Mucosa of stomach (tissue), 1 donor: ENCODE results near the gene KCTD3.

Experiments used
- H3K27me3 ChIP-seq: one replicate; pipeline ENCODE4 v1.7.0; 2013; ENCODE audit warnings: mild to moderate bottlenecking, low read length; ENCODE audit not compliant: control insufficient read depth, insufficient read depth
- H3K36me3 ChIP-seq: one replicate; pipeline ENCODE4 v1.7.0; 2013; ENCODE audit warnings: low read length; ENCODE audit not compliant: control insufficient read depth, insufficient read depth
- H3K4me1 ChIP-seq: one replicate; pipeline ENCODE4 v1.7.0; 2013; ENCODE audit warnings: mild to moderate bottlenecking, low read length; ENCODE audit not compliant: control insufficient read depth, insufficient read depth
- H3K4me3 ChIP-seq: one replicate; pipeline ENCODE4 v1.7.0; 2013; ENCODE audit warnings: low read length
- H3K9ac ChIP-seq: one replicate; pipeline ENCODE4 v1.7.0; 2013; ENCODE audit warnings: mild to moderate bottlenecking, low read length, moderate library complexity
- H3K9me3 ChIP-seq: one replicate; pipeline ENCODE4 v1.7.0; 2013; ENCODE audit warnings: mild to moderate bottlenecking, low read length, moderate library complexity; ENCODE audit not compliant: control insufficient read depth
- donor health status: Pancreatic carcinoma.

The KCTD3 gene

GRCh38 chr1:215566556-215567490 is at the start of gene KCTD3:
KCTD3 (plus strand) TSS chr1:215567304; CDS start chr1:215567686, 382 bp downstream.
- H3K36me3 ChIP-seq: no peaks in the 10 kb centered on the region
- peak within 1 kb of the TSS; percentile 81 for H3K9ac ChIP-seq
- H3K4me1 ChIP-seq: peaks cover 16% of the 10 kb centered on the region
- H3K27me3 ChIP-seq: no peaks in the 10 kb centered on the region
- H3K9me3 ChIP-seq: no peaks in the 10 kb centered on the region
- H3K4me3 ChIP-seq: peak within 1 kb of the TSS; percentile 60

- H3K27me3 ChIP-seq: no peaks in the 10 kb centered on the region
- no peaks in the 10 kb centered on the region for H3K9me3 ChIP-seq
- H3K36me3 ChIP-seq: no peaks in the 10 kb centered on the region
- no peak overlapping the region for H3K9ac ChIP-seq
- no peak overlapping the region for H3K4me3 ChIP-seq
- no peaks in the 10 kb centered on the region for H3K4me1 ChIP-seq
These were observed 49.6 kb upstream of the KCTD3 start for GRCh38 chr1:215517441-215517891.

- H3K27me3 ChIP-seq: no peaks in the 10 kb centered on the region
- H3K4me3 ChIP-seq: no peak overlapping the region
- no peaks in the 10 kb centered on the region for H3K4me1 ChIP-seq
- no peaks in the 10 kb centered on the region for H3K36me3 ChIP-seq
- no peak overlapping the region for H3K9ac ChIP-seq
- no peaks in the 10 kb centered on the region for H3K9me3 ChIP-seq
These were observed 48.5 kb upstream of the KCTD3 start for GRCh38 chr1:215518594-215518993.

- Histone ChIP-seq H3K4me3 (no peak overlapping the region), H3K4me1 (no peaks in the 10 kb centered on the region), H3K36me3 (no peaks in the 10 kb centered on the region), H3K9me3 (no peaks in the 10 kb centered on the region), H3K27me3 (no peaks in the 10 kb centered on the region), H3K9ac (no peak overlapping the region)
These were observed 45.8 kb upstream of the KCTD3 start for GRCh38 chr1:215521279-215521678.

DNA sequence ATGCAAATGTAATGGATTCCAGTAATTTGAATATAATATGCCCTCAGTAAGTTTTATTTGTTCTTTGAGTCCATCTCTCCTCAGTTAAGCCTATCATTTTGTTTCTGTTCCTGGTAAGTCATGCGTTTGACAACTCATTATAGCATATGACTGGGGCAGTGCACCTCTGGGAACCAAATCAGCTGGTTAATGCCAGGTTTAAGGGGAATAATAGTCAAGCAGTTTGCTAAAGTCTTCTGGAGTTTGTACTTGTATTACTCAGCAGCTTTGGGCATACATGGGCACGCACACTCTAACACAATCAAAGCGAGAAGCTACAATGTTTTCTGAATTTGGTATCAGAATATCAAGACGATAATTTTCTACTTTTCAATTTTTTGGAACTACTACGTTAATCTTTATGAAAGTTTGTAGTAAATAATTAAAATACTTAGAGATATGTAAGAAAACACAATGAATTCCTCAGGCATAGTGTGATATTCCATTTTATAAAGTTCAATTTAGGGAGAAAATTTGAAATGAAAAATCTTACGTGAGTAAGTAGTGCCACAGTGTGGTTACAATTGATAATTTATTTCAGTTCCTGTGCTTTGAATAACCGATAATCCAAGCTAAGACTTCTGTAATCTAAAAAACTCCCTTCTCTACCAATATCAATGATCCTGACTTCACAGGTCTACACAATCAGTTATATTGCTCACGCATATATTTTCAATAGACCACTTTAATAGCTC is 43.8 kb upstream of the KCTD3 start:
- Histone ChIP-seq H3K27me3 (no peaks in the 10 kb centered on the region), H3K9ac (no peak overlapping the region), H3K4me1 (no peaks in the 10 kb centered on the region), H3K4me3 (no peak overlapping the region), H3K36me3 (no peaks in the 10 kb centered on the region), H3K9me3 (no peaks in the 10 kb centered on the region)

DNA sequence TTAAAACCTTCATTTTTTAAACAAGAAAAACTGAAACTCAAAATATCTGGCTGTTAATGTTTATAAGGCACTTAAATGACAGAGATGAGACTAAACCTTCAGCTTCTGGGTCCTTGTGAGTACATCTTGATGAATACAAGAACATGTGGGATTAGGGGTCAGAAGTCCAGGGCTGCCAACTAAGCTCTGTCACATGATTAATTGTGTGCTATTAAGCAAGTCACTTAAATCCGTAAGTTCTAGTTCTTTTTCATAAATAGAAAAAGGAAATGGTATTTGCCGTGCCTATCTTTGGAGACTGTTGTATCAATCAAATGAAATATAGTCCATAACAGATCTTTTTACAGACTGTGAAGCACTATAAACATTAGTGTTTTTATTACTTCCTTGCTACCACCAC is 43.2 kb upstream of the KCTD3 start:
- H3K36me3 ChIP-seq: no peaks in the 10 kb centered on the region
- H3K27me3 ChIP-seq: no peaks in the 10 kb centered on the region
- H3K4me3 ChIP-seq: no peak overlapping the region
- no peaks in the 10 kb centered on the region for H3K9me3 ChIP-seq
- H3K9ac ChIP-seq: no peak overlapping the region
- no peaks in the 10 kb centered on the region for H3K4me1 ChIP-seq

DNA sequence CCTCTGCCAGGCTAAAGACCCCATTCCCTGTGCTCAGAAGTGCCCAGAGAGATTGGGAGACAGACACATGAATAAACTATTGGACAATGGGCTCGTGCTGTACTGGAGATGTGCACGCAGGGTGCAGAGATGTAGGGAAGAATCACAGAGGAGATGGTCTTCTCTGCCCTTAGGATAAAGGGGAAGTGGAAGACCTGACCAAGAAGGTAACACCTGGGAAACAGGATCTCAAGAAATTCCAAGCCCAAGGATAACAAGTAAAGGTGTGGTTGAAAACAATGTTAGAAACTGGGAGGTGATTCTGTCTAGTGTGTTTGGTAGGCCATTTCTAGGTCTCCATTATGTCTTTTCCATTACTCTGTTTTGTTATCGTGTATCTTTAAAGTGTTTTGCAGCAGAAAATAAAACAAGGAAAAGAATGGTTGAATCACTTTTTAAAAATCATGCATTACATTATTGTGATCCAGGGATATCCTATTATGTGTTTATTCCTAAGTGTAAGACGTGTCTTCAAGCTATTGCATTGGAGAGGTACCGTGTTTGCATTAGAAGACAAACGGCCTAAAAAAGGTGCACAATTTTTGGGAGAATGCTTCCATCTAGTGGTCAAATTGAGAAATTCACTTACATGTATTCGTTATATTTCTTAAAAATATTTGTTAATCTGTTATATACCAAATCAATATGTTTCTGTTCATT is 40.8 kb upstream of the KCTD3 start:
- H3K4me1 ChIP-seq: no peaks in the 10 kb centered on the region
- no peaks in the 10 kb centered on the region for H3K27me3 ChIP-seq
- H3K36me3 ChIP-seq: no peaks in the 10 kb centered on the region
- H3K4me3 ChIP-seq: no peak overlapping the region
- no peaks in the 10 kb centered on the region for H3K9me3 ChIP-seq
- no peak overlapping the region for H3K9ac ChIP-seq

GRCh38 chr1:215526846-215527151 is 40.3 kb upstream of the KCTD3 start:
- Histone ChIP-seq H3K27me3 (no peaks in the 10 kb centered on the region), H3K4me3 (no peak overlapping the region), H3K9me3 (no peaks in the 10 kb centered on the region), H3K9ac (no peak overlapping the region), H3K4me1 (no peaks in the 10 kb centered on the region), H3K36me3 (no peaks in the 10 kb centered on the region)

DNA sequence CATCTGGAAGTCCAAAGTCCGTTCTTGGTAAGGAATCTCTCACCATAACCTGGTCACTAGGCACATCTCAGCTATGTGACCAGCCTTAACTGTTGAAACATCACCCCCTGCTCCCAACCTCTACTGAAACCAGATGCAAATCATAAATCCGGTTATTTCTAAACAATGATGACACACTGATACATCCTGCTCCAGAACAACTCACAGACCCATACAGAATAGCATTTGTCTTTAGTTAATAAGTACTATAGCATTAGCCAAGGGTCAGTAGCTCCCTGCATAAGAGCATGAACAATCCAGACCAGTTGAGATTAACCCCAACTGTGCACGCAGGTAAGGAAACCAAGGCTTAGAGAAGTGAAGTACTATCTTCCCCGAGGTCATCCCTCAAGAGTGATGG is 38.0 kb upstream of the KCTD3 start:
- no peaks in the 10 kb centered on the region for H3K9me3 ChIP-seq

GRCh38 chr1:215529571-215529970 is 37.5 kb upstream of the KCTD3 start:
- H3K9me3 ChIP-seq: no peaks in the 10 kb centered on the region
- H3K27me3 ChIP-seq: no peaks in the 10 kb centered on the region
- no peaks in the 10 kb centered on the region for H3K4me1 ChIP-seq
- no peak overlapping the region for H3K9ac ChIP-seq
- no peak overlapping the region for H3K4me3 ChIP-seq
- no peaks in the 10 kb centered on the region for H3K36me3 ChIP-seq

More for the DNA sequence above, 38.0 kb upstream of the KCTD3 start:
- Histone ChIP-seq H3K4me1 (no peaks in the 10 kb centered on the region), H3K36me3 (no peaks in the 10 kb centered on the region), H3K9ac (no peak overlapping the region), H3K4me3 (no peak overlapping the region), H3K27me3 (no peaks in the 10 kb centered on the region)

DNA sequence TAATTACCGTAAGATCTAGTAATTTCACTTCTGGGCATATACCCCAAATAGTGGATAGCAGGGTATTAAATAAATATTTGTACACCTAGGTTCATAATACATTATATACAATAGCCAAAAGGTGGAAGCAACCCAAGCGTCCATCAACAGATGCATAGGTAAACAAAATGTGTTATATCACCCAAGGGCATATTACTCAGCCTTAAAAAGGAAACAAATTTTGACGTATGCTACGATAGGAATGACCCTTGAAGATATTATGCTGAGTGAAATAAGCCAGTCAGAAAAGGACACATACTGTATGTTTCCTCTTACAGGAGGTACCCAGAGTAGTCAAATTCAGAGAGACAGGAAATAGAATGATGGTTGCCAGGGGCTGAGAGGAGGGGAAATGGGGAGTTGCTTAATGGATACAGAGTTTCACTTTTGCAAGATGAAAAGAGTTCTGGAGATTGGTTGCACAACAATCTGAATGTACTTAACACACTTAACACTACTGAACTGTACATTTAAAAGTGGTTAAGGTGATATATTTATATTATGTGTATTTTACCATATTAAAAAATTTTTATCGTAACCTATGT is 36.6 kb upstream of the KCTD3 start:
- Histone ChIP-seq H3K9me3 (no peaks in the 10 kb centered on the region), H3K36me3 (no peaks in the 10 kb centered on the region), H3K4me3 (no peak overlapping the region), H3K4me1 (no peaks in the 10 kb centered on the region), H3K27me3 (no peaks in the 10 kb centered on the region), H3K9ac (no peak overlapping the region)
